SK-N-SH treated with all-trans-retinoic acid at 6 μM for 48 hours (cell line): ENCODE results near the gene GRIA4.

Experiments used
- PATZ1 ChIP-seq: fragments of 250-450 bp; sonication (Bioruptor Pico); IDR thresholded peaks from 2 replicates; pipeline ENCODE4 v1.8.0; 2020; ENCODE audit warnings: mild to moderate bottlenecking, moderate library complexity, borderline replicate concordance
- POU6F1 ChIP-seq: fragments of 250-450 bp; sonication (Bioruptor Pico); IDR thresholded peaks from 2 replicates; pipeline ENCODE4 v1.8.0; 2021; ENCODE audit warnings: low read depth, mild to moderate bottlenecking, moderate library complexity, borderline replicate concordance
- ZFP3 ChIP-seq: fragments of 250-450 bp; sonication (Bioruptor Pico); IDR thresholded peaks from 2 replicates; pipeline ENCODE4 v1.5.0; 2020; ENCODE audit warnings: mild to moderate bottlenecking, moderate library complexity
- ZFP30 ChIP-seq: fragments of 450-650 bp; formaldehyde crosslinking; IDR thresholded peaks from 2 replicates; pipeline ENCODE4 v1.5.0; 2022; ENCODE audit warnings: mild to moderate bottlenecking, moderate library complexity
- TF ChIP-seq, protein P1 (sequence below): fragments of 250-450 bp; sonication (Bioruptor Pico); IDR thresholded peaks from 2 replicates; pipeline ENCODE4 v1.5.1; 2020; ENCODE audit warnings: low read depth, mild to moderate bottlenecking, moderate library complexity
- TF ChIP-seq, protein P2 (sequence below): fragments of 250-450 bp; sonication (Bioruptor Pico); IDR thresholded peaks from 2 replicates; pipeline ENCODE4 v1.5.0; 2020; ENCODE audit warnings: mild to moderate bottlenecking, moderate library complexity

DNA sequence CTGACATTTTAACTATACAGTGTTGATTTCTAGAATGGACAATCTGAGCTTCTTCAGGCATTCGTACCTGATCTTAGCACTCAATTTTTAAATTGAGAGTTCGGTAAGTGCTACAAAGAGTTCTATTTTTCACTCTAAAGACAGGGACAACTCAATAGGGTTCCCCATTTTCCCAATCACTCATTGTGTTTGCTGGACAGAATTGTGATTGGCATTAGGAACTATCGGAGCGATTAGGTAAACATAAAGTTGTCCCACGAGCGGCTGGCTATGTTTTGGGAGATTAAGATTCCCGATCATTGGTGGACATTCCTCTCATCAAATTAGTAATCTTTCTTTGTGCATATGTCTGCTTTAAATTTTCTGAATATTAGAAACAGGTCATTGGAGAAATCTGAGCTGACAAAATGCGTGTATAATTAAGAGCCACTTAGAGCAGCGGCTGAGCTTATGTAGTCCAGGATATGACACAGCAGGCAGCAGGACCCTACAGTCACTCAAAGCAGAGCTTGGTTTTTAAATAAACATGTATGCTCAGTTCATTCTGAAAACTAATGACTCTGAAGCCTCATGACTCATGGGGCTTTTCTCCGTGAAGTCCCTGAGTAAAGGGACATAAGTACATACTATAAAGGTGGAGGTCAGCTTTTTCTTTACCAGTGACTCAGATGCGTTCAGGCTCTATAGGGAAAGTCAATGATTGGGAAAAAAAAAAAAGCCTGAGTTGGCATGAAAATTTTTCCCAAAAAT, 109.4 kb downstream of the GRIA4 start:
- TF ChIP-seq POU6F1 (CRISPR knock-in tag) (no peak), ZFP3 (no peak), ZFP30 (CRISPR knock-in tag) (no peak), PATZ1 (CRISPR knock-in tag) (no peak)
- TF ChIP-seq, protein P1, sequence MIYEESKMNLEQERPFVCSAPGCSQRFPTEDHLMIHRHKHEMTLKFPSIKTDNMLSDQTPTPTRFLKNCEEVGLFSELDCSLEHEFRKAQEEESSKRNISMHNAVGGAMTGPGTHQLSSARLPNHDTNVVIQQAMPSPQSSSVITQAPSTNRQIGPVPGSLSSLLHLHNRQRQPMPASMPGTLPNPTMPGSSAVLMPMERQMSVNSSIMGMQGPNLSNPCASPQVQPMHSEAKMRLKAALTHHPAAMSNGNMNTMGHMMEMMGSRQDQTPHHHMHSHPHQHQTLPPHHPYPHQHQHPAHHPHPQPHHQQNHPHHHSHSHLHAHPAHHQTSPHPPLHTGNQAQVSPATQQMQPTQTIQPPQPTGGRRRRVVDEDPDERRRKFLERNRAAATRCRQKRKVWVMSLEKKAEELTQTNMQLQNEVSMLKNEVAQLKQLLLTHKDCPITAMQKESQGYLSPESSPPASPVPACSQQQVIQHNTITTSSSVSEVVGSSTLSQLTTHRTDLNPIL (CRISPR knock-in tag) = no peak
- TF ChIP-seq, protein P2, sequence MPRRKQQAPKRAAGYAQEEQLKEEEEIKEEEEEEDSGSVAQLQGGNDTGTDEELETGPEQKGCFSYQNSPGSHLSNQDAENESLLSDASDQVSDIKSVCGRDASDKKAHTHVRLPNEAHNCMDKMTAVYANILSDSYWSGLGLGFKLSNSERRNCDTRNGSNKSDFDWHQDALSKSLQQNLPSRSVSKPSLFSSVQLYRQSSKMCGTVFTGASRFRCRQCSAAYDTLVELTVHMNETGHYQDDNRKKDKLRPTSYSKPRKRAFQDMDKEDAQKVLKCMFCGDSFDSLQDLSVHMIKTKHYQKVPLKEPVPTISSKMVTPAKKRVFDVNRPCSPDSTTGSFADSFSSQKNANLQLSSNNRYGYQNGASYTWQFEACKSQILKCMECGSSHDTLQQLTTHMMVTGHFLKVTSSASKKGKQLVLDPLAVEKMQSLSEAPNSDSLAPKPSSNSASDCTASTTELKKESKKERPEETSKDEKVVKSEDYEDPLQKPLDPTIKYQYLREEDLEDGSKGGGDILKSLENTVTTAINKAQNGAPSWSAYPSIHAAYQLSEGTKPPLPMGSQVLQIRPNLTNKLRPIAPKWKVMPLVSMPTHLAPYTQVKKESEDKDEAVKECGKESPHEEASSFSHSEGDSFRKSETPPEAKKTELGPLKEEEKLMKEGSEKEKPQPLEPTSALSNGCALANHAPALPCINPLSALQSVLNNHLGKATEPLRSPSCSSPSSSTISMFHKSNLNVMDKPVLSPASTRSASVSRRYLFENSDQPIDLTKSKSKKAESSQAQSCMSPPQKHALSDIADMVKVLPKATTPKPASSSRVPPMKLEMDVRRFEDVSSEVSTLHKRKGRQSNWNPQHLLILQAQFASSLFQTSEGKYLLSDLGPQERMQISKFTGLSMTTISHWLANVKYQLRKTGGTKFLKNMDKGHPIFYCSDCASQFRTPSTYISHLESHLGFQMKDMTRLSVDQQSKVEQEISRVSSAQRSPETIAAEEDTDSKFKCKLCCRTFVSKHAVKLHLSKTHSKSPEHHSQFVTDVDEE (CRISPR knock-in tag) = no peak
